ENCODE results near the gene ARPC5.

GRCh38 chr1:183645531-183645930, 9.9 kb upstream of the ARPC5 start:
- TF ChIP-seq CTCF (IDR thresholded peaks at IDR 0.05) = no peak
- no peak for TF ChIP-seq EZH2 (IDR thresholded peaks at IDR 0.05; ENCODE audit: borderline replicate concordance, insufficient read depth, low read depth, low read length, poor library complexity, severe bottlenecking)
